Jurkat, Clone E6-1 (cell line): Measurements from ENCODE around the gene ASS1. TPM values are rescaled to one million over a fixed set of nuclear protein-coding genes. Genes with fewer than 3 reads are reported as not detected.
A peak's percentile ranks its signal among the peaks of the same experiment; 100 is the strongest.
"Not testable (repeated sequence)": the region's sequence is repeated elsewhere in the genome, so short reads cannot be mapped to it uniquely, and the experiment has no call there.

Experiments used
- DNase-seq: peaks from one replicate; pipeline ENCODE4 v3.0.0-alpha.2; 2011; ENCODE audit warnings: low read depth, low spot score
- H3K4me3 ChIP-seq: 2 replicates; pipeline ENCODE4 v1.5.1; 2011; ENCODE audit warnings: mild to moderate bottlenecking, low read length, control low read depth, moderate library complexity
- polyA plus RNA-seq: library from polyadenylated mRNA; unstranded; fragments of >200 nt; gene quantifications from one replicate; pipeline ENCODE4 v1.2.1, GENCODE V29; 2012; ENCODE audit warnings: missing spikeins; ENCODE audit not compliant: insufficient read length, insufficient read depth

ASS1 gene
- polyA plus RNA-seq: 18.4 TPM

DNA sequence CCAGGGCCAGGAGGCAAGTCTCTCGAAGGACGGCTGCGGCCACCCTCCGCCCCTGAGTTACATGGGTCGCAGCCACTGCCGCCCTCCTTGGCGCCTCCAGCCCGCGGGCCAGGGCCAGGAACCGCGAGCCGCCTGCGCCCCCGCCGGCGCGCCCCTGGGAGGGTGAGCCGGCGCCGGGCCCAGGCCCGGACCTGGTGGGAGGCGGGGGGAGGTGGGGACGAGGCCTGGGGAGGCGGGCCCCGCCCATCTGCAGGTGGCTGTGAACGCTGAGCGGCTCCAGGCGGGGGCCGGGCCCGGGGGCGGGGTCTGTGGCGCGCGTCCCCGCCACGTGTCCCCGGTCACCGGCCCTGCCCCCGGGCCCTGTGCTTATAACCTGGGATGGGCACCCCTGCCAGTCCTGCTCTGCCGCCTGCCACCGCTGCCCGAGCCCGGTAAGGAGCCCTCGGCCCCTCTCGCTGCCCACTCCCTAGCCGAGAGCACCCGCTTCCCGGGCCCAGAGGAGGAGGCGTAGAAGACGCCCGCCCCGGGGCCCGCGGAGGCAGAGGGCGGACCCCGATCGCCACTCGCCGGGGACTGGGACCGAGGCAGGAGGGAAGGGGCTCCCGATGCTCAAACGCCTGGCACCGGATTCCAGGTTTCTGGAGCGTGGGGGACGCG lies at the start of gene ASS1:
Gene ASS1, plus strand, starts transcription at position 397 of the 657 bp plus-strand sequence. CDS start 7,268 bp downstream, outside the sequence.
- peak within 1 kb of the TSS; percentile 48 for H3K4me3 ChIP-seq
- DNase-seq: peak; percentile 22

DNA sequence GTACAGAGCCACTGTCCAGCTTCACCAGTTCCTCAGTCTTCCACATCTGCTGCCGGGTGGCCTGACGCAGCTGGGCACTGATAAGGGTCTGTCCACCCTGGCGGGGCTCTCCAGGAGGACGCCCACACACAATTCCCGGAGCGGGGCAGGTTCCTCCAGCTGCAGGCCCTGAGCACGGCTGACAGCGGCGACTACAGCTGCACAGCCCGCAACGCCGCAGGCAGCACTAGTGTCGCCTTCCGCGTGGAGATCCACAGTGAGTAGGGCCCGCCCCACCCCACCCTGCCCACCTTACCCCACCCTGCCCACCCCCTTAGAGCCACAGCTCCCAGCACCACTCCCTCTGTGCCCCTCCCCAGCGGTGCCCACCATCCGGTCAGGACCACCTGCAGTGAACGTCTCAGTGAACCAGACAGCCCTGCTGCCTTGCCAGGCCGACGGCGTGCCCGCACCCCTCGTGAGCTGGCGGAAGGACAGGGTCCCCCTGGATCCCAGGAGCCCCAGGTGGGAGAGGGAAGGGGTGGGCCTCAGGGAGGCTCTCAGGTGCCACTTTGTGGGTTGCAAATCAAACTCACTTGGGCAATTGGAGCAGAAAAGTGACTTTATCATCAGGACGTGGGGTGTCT lies 48.8 kb upstream of the ASS1 start:
- H3K4me3 ChIP-seq: no peak overlapping the region
- DNase-seq: no peak

DNA sequence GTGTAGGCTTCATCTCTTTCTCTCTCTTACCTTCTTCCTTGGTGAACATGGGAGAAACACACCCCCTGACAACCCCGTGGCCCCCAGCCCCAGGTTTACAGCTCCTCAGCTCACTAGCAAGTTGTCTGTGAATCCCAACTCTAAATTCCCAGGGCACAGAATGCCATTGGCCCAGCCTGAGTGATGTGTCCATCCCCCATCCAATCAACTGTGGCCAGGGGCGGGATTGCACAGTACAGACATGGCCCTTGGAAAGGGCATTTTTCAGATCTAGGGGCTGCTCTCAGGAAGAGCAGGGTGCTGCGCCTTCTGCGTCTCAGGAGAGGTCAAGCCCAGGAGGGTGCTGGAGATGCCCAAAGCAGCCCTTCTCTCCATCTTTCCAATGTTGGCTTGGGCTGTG lies 48.2 kb upstream of the ASS1 start:
- no peak for DNase-seq
- no peak overlapping the region for H3K4me3 ChIP-seq

DNA sequence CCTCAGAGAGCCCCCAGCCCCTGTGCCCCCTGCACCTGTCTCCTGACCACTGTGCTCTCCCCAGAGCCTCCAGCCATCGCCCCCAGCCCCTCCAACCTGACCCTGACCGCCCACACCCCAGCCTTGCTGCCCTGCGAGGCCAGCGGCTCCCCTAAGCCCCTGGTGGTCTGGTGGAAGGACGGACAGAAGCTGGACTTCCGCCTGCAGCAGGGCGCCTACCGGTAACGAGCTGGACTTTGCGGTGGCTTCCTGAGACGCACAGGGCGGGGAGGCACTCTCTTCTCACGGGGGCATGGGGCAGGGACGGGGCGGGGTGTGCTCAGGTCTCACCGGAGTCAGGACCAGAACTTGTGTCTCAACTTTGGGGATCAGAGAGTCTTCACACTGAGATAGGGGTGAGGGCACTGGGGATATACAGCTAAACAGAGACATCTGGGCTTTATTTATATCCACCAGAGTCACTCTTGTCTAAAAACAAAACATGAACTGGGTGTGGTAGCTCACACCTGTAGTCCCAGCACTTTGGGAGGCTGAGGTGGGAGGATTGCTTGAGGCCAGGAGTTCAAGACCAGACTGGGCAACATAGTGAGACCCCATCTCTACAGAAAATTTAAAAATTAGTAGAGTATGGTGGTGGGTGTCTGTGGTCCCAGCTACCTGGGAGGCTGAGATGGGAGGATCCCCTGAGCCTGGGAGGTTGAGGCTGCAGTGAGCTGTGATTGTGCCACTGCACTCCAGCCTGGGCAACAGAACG lies 46.1 kb upstream of the ASS1 start:
- no peak overlapping the region for H3K4me3 ChIP-seq
- no peak for DNase-seq

DNA sequence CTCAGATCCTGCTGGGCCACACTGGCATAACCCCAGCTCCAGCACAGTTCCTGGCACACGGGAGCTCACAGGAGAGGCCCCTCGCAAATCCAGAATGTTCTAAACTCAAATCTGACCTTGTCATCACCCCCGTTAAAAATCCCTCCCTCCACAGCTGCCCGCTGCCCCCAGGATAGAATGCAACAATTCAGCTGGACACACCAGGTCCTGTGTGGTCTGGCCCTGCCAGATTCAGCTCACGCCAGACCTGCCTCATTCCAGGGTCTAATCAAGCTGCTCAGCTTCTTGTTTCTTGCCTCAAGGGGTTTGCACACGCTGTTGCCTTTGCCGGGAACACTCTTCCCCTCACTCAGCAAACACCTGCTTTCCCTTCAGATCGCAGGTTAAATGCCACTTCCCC lies 45.0 kb upstream of the ASS1 start:
- DNase-seq: no peak
- no peak overlapping the region for H3K4me3 ChIP-seq

DNA sequence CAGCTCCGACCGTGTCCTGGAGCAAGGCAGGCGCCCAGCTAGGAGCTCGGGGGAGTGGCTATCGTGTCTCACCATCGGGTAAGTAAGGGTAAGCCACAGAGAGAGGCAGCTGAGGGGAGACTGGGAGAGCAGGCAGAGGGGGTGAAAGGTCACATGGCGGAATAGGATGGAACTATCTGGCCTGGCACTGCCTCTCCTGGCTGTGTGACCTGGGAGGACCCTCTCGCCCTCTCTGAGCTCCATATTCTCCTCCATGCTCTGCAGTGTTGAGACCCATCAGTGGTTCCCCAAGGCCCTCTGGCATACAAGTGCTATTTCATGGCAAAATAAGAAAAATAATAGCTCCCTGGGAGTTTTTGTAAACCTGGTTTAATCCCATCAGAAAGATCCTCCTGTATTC lies 43.9 kb upstream of the ASS1 start:
- H3K4me3 ChIP-seq: no peak overlapping the region
- DNase-seq: no peak

DNA sequence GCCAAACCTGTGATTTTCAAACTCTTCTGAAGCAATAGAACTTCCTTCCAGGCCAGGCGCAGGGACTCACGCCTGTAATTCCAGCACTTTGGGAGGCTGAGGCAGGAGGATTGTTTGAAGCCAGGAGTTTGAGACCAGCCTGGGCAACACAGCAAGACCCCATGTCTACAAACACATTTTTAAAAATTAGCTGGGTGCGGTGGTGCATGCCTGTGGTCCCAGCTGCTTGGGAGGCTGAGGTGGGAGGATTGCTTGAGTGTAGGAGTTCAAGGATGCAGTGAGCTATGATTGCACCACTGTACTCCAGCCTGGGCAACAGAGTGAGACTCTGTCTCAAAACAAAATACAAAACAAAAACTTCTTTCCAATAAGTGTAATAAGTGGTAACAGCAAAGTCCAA lies 43.0 kb upstream of the ASS1 start:
- H3K4me3 ChIP-seq, DNase-seq: not testable (repeated sequence)

DNA sequence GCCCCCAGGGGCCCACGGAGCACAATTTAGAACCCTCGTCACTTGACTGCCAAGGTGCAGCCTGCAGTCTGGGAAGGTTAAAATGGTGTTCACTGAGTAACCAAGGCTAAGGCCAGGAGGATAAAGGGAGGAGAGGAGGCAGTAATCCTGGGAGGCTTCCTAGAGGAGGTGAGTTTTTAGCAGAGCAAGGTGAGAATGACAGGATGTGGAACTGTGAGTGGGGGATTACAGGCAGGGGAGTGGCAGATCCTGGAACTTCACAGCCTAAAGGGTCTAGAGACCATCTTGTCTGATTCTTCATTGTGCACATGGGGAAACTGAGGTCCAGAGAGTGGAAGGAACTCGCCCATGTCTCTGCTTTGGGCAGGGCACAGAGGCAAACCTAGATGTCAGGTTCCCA lies 42.5 kb upstream of the ASS1 start:
- DNase-seq: no peak

DNA sequence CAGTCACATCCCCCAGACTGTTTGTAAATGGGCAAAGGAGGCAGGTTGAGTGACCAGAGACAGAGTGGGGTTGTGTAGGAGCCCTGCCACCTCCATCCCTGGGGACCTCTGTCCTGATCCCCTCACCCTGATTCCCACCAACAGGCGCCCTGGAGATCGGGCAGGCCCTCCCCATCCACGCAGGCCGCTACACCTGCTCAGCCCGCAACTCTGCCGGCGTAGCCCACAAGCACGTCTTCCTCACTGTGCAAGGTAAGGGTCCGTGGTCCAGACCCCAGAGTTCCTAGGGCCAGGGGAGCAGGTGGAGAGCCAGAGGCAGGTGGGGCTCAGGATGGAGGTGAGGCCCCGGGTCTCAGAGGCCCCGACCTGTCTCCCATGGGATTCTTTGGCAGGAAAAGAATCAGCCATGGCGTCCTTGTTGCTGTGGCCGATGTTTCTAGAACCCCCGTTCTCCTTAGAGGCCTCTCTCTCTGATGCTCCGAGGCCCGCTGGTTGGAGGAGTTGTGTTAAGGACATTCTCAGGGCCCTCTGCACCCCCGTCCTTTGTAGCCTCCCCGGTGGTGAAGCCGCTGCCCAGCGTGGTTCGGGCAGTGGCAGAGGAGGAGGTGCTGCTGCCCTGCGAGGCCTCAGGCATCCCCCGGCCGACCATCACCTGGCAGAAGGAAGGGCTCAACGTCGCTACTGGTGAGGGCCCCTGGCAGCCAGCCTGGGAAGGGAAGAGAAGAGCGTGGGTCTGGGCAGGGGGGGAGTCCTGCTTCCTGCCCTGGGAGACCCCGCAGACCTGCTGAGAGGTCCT lies 41.9 kb upstream of the ASS1 start:
- DNase-seq: no peak
- H3K4me3 ChIP-seq: no peak overlapping the region

More for the DNA sequence above, 42.5 kb upstream of the ASS1 start:
- H3K4me3 ChIP-seq: no peak overlapping the region

DNA sequence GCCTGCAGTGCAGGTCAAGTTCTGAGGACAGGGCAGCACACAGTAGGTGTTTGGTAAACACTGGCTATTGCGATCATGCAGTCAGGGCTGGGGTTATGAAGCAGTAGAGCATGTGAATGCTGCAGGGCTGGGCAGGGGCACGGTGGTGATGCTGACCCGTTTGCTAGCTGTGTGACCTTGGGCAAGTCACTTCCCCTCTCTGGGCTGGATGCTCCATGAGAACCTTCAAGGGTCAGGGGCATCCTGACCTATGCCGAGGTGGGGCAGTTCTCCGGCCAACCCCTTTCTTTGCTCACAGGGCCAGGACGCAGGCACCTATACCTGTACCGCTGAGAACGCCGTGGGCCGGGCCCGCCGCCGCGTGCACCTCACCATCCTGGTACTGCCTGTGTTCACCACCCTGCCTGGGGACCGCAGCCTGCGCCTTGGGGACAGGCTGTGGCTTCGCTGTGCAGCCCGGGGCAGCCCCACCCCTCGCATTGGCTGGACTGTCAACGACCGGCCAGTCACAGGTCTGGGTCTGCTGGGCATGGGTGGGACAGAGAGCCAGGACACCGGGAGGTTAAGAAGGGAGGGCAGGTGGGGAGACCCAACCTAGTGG lies 39.0 kb upstream of the ASS1 start:
- no peak overlapping the region for H3K4me3 ChIP-seq
- no peak for DNase-seq

DNA sequence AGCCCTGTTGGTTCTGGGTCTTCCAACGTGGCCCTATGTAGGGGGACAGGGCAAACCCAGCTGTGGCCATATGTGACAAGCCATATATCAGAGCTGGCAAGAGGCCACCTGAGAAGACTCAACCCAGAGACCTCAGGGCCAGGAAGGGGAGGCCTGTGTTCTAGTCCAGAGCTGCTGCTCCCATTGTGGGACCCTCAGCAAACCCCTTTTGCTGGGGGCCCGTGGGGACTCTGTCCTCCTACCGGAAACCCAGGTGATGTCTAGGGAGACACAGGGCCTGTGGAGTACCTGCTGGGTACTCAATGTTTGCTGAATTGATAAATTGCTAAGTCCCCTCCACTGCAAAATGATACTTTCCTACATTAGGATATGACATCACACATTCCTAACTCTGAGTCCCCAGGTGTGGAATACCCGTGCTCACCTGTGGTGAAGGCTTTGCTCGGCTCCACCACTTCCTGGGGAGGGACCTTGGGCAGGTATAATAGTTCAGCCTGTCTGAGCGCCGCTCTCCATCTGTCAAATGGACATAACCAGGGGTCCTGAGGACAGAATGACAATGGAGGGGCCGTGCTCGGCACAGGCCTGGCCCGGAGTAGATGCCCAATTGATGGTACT lies 38.4 kb upstream of the ASS1 start:
- H3K4me3 ChIP-seq: no peak overlapping the region
- DNase-seq: no peak

DNA sequence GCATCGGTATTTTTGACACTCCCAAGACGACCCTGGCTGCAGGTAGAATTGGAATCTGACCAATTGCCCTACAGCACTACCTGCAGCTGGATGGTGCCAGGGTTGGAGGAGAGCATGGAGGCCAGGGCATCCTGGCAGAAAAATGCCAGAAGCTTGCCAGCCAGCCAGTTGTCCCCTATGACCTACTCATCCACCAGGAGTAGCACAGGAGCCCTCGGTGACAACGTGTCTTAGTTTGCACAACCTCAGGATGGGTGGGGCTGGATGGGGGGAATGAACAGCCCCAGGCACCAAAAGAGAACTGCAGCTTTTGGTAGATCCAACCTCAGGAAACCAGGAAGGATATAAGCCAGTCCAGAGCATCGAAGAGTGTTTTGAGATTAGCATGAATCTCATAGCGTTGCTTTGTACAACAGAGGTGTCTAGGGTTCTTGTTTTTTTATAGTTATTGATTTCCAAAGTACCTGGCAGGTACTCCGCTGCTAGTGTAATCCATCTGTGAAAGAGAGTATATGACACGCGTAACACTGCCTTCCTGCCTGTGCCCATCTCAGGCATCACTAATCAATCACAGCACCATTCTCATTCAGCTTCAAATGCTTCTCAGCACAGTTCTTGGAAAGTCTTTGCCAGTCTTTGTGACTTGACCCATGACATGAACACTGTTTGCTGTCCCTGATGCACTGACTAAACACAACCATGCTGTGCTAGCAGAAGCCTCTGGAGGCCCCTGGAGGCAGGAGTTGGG lies 36.7 kb upstream of the ASS1 start:
- DNase-seq: no peak
- H3K4me3 ChIP-seq: no peak overlapping the region

DNA sequence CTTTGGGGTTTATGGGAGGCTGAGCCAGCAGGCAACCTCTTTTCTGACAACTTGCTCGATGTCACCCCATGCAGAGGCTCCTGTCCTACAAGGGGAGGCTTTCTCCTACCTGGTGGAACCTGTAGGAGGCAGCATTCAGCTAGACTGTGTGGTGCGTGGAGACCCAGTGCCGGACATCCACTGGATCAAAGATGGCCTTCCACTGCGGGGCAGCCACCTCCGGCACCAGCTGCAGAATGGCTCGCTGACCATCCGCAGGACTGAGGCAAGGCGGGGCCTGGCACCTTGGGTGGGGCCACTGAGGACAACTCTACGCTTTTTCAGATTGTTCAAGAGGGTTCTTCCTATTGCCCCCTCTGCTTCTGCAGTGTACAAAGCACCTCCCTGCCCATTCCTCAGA lies 36.1 kb upstream of the ASS1 start:
- DNase-seq: no peak
- no peak overlapping the region for H3K4me3 ChIP-seq

DNA sequence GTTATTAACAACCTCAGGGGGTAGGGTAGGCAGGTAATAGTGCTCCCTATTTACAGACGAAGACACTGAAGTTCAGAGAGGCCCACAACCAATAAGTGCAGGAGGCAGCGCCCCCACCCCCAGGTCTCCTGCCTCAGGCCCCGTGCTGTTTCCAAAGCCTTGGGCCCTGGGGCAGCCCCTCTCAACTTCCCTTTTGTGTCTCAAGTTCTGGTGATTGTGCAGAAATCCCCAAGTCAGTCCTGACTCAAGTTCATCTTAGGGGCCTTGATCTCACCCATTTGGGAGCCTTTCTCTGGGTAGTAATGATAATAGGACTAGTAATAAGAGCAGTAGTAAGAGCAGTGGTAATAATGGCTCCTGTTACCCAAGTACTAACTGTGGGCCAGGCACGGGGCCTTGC lies 35.5 kb upstream of the ASS1 start:
- H3K4me3 ChIP-seq: no peak overlapping the region
- DNase-seq: no peak

DNA sequence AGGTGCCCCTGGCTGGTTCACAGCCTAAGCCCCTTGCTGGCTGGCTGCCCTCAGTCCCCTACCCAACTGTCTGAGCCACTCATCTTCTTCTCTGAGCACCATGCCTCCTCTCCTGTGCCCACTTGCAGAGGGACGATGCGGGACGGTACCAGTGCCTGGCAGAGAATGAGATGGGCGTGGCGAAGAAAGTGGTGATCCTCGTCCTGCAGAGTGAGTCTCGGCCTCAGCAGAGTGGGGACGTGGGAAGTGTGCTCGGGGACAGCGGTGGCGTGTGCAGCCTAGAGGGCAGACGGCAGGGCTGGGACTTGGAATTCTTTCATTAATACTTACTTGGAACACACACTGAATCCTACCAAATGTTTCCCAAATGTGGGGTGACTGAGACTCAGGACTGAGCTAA lies 34.3 kb upstream of the ASS1 start:
- H3K4me3 ChIP-seq: no peak overlapping the region
- DNase-seq: no peak

DNA sequence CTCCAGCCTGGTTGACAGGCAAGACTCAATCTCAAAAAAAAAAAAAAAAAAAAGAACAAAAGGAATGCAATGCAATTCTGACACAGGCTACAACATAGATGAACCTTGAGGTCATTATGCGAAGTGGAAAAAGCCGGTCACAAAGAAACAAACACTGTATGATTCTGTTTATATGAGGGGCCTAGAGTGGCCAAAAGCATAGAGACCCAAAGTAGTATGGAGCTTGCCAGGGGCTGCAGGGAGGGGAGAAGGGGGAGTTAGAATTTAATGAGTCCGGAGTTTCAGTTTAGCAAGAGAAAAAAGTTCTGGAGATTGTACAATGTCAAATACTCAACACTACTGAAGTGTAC lies 33.2 kb upstream of the ASS1 start:
- H3K4me3 ChIP-seq: no peak overlapping the region

DNA sequence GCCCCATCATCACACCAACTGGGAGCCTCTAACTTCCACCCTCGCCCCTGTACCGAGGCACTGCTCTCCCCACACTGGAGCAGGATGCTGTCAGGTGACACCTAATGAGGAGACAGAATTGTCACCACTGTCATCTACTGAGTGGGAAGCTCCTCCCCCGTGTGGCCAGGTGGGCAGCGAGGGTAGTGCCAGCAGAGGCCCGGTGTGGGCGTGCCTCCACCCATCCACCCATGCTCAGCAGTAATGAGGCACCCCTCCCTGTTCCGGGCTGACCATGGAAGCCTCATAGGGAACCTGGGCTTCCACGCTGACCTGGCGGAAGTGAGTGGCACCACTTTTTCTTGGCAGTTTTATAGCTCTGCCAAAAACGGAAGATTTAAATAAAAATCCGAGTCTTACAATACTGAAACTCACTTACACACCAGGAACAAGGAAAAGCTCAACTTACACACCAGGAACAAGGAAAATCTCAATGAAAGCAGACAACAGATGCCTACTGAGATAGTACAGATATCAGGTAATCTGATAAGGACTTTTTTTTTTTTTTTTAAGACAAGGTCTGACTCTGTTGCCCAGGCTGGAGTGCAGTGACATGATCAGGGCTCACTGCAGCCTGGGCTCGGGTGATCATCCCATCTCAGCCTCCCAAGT lies 30.6 kb upstream of the ASS1 start:
- H3K4me3 ChIP-seq: no peak overlapping the region
- no peak for DNase-seq

More for the DNA sequence above, 33.2 kb upstream of the ASS1 start:
- no peak for DNase-seq
